HepG2 (cell line): Measurements from ENCODE around the gene POLD3. TPM values are rescaled to one million over a fixed set of nuclear protein-coding genes. Genes with fewer than 3 reads are reported as not detected.

Source experiments
- FOXA1 ChIP-seq, 2 experiments: fragments of 450-650 bp in 1 of 2; sonication (generic) in 1 of 2; formaldehyde crosslinking in 1 of 2; IDR thresholded peaks; 2 replicates each; pipeline versions ENCODE4 v1.4.0 to v1.6.1; 2016 to 2020; ENCODE audit warnings: missing genetic modification reagents in 1 of 2
- HDAC1 ChIP-seq: sonication (generic); formaldehyde crosslinking; IDR thresholded peaks from 2 replicates; pipeline ENCODE4 v1.5.1; 2020; ENCODE audit warnings: mild to moderate bottlenecking, missing genetic modification reagents
- NCOR1 ChIP-seq: fragments of 200-600 bp; sonication (generic); IDR thresholded peaks from 2 replicates; pipeline ENCODE4 v1.7.0; 2017; ENCODE audit warnings: antibody characterized with exemption, low read length, borderline replicate concordance
- NFATC3 ChIP-seq: sonication (generic); formaldehyde crosslinking; IDR thresholded peaks from 2 replicates; pipeline ENCODE4 v1.5.1; 2020; ENCODE audit warnings: mild to moderate bottlenecking, missing genetic modification reagents
- NR2F6 ChIP-seq, 2 experiments: IDR thresholded peaks; 2 replicates each; pipeline ENCODE4 v1.6.1; 2016; ENCODE audit warnings: antibody characterized with exemption in 1 of 2, mild to moderate bottlenecking in 1 of 2
- PBX2 ChIP-seq: IDR thresholded peaks from 2 replicates; pipeline ENCODE4 v1.6.1; 2016; ENCODE audit warnings: control low read depth
- RERE ChIP-seq: IDR thresholded peaks from 2 replicates; pipeline ENCODE4 v1.6.1; 2016; ENCODE audit warnings: low read depth, missing genetic modification reagents, missing compliant biosample characterization
- SNRNP70 ChIP-seq: fragments of 200-400 bp; formaldehyde crosslinking; IDR thresholded peaks from 2 replicates; pipeline ENCODE4 v1.6.1; 2017; ENCODE audit warnings: mild to moderate bottlenecking, low read depth, low read length, moderate library complexity
- SSRP1 ChIP-seq: IDR thresholded peaks from 2 replicates; pipeline ENCODE4 v1.6.1; 2016; ENCODE audit warnings: control low read depth
- ZBTB38 ChIP-seq: sonication (generic); formaldehyde crosslinking; IDR thresholded peaks from 2 replicates; pipeline ENCODE4 v1.5.1; 2020; ENCODE audit warnings: mild to moderate bottlenecking, missing genetic modification reagents
- ZNF224 ChIP-seq: sonication (generic); formaldehyde crosslinking; IDR thresholded peaks from 2 replicates; pipeline ENCODE4 v1.5.0; 2020; ENCODE audit warnings: mild to moderate bottlenecking, missing genetic modification reagents
- ZNF318 ChIP-seq: sonication (generic); formaldehyde crosslinking; IDR thresholded peaks from 2 replicates; pipeline ENCODE4 v1.4.0; 2020; ENCODE audit warnings: mild to moderate bottlenecking, missing genetic modification reagents
- ZNF34 ChIP-seq: sonication (generic); formaldehyde crosslinking; IDR thresholded peaks from 2 replicates; pipeline ENCODE4 v1.4.0; 2020; ENCODE audit warnings: mild to moderate bottlenecking, missing genetic modification reagents, borderline replicate concordance
- ZNF577 ChIP-seq: sonication (generic); formaldehyde crosslinking; IDR thresholded peaks from 2 replicates; pipeline ENCODE4 v1.4.0; 2020; ENCODE audit warnings: mild to moderate bottlenecking, low read depth, missing genetic modification reagents, borderline replicate concordance
- polyA plus RNA-seq, 8 experiments: library from polyadenylated mRNA; depleted of rRNA in 3 of 8; stranded (reverse) in 7 of 8; unstranded in 1 of 8; fragments of >200 nt; fragmentation: Illumina TruSeq in 4 of 8; extraction: Trizol in 4 of 8; gene quantifications; 2 replicates each; pipeline versions ENCODE4 v1.2.1 to v1.2.3, GENCODE V29; 2011 to 2016; ENCODE audit warnings: low read depth in 4 of 8, missing spikeins in 1 of 8, mixed read lengths in 1 of 8; ENCODE audit not compliant: insufficient read depth in 1 of 8
- total RNA-seq, 5 experiments: library from RNA; depleted of rRNA; stranded (reverse); fragments of >200 nt; fragmentation: Illumina TruSeq; extraction: Trizol; gene quantifications; 2 replicates each; pipeline ENCODE4 v1.2.3, GENCODE V29; 2016; ENCODE audit warnings: low read depth in 1 of 5

POLD3 gene
- total and polyA plus RNA-seq, 2 of the 13 experiments (the other 11 are each of a cell fraction or from before 2014, with no cell fraction given), result 6.3 to 18.9 TPM

- TF ChIP-seq NR2F6 (IDR thresholded peaks at IDR 0.05) (peak; percentile 82), NR2F6 (CRISPR knock-in tag; IDR thresholded peaks at IDR 0.05) (peak; percentile 80), ZNF318 (CRISPR knock-in tag) (no peak), ZBTB38 (no peak), ZNF34 (CRISPR knock-in tag) (no peak), NFATC3 (no peak), SSRP1 (CRISPR knock-in tag) (no peak), SNRNP70 (no peak), PBX2 (CRISPR knock-in tag) (no peak), FOXA1 (IDR thresholded peaks at IDR 0.05) (no peak), FOXA1 (CRISPR knock-in tag; IDR thresholded peaks at IDR 0.05) (peak; percentile 27; the same call in 1 of the 2 replicates), ZNF224 (CRISPR knock-in tag) (no peak), RERE (CRISPR knock-in tag) (no peak), ZNF577 (CRISPR knock-in tag) (no peak), HDAC1 (CRISPR knock-in tag) (0 out of 2 replicates have a peak, but pooled peaks have one; percentile 30), NCOR1 (no peak)
Observed at GRCh38 chr11:74559110-74559933, 33.1 kb upstream of the POLD3 start (continued).
